HG02571 (cell line): ENCODE data around the gene MRPL17.

Source experiments
- ATAC-seq: cut with Tn5 transposase; IDR thresholded peaks from one replicate; pipeline ENCODE4 v1.9.1; 2021; ENCODE audit warnings: mild to moderate bottlenecking, moderate library complexity; ENCODE audit not compliant: unreplicated experiment

Gene MRPL17

DNA sequence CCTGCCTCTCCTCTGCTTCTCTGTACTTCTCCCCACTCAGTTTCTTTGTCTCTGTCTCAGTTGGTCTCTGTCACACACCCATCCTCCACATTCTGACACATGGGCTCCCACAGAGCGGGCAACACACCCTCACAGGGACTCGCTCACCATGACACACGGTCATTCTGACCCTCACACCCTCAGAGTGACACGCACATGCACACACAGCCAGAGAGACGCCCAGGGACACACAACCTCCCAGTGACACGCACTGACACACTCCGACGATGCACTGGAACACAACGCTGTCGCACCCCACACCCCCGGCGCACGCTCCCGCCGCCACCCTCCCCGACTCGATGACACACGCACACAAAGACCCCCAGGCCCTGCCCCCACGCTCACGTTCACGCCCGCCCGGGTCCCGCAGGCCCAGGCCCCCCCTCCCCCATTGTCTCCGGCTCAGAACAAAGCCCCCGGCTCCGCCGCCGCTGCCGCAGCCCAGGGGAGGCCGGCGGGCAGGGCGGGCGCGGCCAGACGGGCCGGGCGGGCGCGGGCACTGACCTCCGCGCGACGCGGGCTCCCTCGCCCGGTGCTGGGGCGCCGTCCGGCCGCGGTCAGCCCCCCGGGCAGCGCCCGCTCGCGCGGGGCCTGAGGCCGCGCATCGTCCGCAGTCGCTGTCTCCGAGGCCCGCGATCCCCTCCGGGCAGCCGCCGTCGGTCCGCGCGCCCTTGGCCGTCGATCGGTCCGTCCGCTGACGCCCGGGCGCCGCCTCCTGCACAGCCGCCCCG lies 27.9 kb downstream of the MRPL17 start:
- ATAC-seq: no peak

DNA sequence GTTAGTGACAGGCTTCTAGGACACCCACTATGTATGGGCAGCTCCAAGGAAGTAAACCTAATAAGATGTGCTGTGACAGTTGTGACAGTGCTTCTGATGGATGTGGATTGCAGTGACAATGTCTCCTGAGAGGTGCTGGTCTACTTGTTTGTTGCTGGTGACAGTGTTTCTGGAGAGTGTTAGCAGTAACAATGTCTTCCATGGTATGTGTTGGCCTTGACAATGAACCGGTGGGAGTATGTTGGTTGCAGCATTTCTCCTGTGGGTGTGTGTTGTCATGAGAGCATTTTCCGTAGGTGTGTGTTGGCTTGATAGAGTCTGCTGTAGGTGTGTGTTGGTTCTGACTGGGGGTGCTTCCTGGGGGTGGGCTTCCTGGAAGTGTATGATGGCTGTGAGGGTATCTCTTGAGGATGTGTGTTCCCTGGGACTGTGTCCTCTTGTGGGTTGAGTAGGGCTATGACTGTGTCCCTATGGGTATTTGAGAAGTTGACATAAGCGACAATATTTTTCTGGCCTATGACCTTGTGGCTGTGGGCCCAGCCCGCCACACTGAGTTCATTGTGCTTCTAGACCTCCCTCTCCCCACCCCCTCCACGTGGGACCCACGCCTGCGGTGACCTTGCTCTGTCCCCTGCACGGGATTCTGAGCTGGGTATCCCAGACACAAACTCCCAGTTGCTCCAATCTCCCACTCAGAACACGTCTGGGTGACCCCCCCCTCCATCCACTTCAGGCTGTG lies 28.7 kb downstream of the MRPL17 start:
- no peak for ATAC-seq

DNA sequence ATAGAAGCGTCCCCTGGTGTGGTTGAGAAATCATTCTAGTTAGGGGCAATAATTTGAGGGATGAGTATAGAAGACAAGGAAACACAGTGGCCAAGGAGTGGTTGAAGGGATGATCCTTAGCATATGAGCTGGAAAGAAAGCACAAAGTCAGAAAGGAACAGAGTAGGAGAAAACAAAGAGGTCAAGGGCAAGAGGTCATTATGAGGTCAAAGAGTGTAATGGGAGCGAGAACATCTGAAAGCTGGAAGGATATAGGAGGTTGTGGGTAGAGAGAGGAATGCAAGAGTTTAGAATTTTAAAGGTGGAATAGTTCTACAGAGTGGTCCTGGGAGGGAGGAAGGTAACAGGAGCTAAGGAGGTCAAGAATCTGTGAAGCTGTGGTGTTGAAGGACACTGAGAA lies 29.5 kb downstream of the MRPL17 start:
- ATAC-seq: no peak

- ATAC-seq: no peak
Measured at GRCh38 chr11:6653097-6653496, 30.0 kb downstream of the MRPL17 start.

DNA sequence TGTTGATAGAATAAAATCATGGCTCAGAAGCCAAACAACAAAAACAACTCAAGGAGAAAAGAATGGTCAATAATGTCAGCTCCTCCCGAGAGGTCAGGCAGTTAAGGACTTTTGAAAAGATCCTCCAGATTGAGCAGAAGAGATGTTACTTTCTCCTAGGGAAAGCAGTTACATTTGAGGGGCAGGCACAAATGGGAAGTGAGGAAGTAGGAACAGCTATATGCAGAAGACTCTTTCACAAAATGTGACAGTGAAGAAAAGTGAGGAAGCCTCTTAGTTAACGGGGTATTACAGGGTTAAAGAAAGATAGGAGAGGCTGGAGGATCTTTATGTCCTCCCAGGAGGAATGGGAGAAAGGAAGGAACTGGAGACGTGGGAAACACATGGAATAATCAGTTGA lies 31.0 kb downstream of the MRPL17 start:
- no peak for ATAC-seq

DNA sequence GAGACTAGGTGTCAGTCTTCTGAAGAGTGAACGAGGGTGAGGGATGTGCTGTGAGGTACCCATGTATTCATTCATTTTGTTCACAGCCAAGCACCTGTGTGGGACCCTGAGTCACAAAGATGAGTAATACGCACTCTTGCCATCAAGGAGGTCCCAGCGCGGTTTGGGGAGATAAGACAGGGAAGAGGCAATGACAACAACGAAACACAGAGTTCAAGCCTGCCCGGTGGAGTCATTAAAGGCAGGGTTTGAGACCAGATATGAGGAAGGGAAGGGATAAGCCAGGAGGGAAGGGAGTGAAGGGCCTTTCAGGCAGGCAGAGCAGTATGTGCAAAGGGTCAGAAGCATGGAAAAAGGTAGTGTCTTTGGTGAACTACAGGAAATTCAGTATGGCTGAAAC lies 32.2 kb downstream of the MRPL17 start:
- no peak for ATAC-seq

GRCh38 chr11:6650104-6650503 lies 33.0 kb downstream of the MRPL17 start:
- no peak for ATAC-seq

- no peak for ATAC-seq
Measured at GRCh38 chr11:6648501-6648900, 34.6 kb downstream of the MRPL17 start.

DNA sequence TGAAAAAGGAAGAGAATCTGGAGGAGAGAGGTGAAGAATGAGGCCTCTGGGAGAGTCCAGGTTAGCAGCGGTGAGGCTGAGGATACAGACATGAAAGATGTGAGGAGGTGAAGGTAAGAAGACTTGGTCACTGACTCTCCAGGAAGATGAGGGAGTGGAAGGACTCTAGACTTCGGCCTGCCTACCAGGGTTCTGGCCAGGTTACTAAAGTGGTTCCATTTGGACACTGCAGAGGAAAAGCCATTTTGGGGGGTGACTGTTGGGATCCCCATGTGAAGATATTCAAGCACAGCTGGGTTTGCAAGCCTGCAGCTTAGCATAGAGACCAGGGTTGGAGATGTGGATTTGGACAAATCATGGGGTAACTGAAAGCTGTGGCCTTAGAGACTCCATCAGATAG lies 35.3 kb downstream of the MRPL17 start:
- ATAC-seq: no peak

DNA sequence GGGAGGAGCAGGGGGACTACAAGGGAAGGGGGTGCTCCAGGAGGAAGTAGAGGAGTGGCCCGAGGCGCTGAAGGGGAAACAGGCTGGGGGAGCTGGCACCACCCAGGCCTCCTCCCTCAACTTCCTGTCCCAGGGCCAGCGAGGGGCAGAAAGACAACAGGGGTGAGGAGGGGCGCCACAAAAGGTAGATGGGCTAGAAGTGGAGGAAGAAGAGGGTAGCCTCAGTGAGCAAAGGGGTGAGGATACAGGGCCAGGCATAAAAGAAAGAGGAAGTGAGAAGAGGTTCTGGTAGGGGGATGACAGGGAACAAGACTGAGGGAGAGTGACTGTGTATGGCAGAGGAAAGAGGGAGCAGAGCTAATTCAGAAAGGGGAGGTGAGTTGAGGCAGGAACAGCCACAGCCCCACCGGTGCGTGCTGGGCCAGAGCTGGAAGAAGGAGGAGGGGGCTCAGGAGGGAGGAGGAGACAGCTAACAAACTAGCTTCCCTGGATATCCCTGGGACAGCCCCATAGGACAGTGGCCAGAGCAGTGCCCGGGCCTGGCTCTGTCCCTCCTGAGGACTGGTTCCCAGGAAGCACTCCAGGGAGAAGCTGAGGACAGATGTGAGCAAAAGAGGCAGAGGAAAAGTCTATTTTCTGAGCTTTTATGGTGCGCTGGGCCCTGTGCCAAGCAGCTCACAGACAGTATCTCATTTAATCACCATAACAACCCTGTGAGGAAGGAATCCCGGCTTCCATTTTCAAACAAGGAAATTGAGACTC lies 36.0 kb downstream of the MRPL17 start:
- peak; percentile 86 for ATAC-seq

- ATAC-seq: no peak
Measured at GRCh38 chr11:6646576-6646917, 36.6 kb downstream of the MRPL17 start.

GRCh38 chr11:6646071-6646470 lies 37.1 kb downstream of the MRPL17 start:
- ATAC-seq: no peak

- ATAC-seq: no peak
Measured at GRCh38 chr11:6642957-6643356, 40.2 kb downstream of the MRPL17 start.

DNA sequence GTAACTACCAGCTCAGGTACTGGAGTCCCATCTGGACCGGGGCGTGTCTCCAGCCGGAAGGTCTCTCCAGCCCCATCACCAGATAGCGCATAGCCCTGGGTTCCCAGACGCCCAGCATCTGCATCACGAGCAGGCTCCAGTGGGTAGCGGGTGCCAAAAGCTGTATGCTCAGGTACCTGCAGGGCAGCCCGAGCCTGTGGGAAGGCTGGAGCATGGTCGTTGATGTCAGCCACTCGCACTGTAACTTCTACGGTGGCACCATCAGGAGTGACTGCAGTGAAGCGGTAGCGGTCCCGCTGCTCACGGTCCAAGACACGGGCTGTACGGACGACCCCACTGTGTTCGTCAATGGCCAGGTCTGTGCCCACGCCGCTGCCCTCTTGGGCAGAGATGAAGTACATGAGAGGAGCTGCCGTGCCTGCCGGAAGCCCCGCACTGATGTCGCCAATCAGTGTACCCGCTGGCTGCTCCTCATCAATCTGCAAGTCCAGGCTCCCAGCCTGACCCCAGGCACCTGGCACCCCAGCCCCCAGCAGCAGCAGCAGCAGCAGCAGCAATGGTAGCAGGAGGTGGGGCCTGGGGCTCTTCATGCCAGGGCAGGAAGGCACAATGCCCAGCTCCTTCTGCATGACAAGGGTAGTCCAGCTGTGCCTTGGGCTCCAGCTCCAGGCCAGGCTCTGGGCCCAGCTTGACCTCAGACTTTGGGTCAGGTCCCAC lies 42.0 kb downstream of the MRPL17 start:
- no peak for ATAC-seq

DNA sequence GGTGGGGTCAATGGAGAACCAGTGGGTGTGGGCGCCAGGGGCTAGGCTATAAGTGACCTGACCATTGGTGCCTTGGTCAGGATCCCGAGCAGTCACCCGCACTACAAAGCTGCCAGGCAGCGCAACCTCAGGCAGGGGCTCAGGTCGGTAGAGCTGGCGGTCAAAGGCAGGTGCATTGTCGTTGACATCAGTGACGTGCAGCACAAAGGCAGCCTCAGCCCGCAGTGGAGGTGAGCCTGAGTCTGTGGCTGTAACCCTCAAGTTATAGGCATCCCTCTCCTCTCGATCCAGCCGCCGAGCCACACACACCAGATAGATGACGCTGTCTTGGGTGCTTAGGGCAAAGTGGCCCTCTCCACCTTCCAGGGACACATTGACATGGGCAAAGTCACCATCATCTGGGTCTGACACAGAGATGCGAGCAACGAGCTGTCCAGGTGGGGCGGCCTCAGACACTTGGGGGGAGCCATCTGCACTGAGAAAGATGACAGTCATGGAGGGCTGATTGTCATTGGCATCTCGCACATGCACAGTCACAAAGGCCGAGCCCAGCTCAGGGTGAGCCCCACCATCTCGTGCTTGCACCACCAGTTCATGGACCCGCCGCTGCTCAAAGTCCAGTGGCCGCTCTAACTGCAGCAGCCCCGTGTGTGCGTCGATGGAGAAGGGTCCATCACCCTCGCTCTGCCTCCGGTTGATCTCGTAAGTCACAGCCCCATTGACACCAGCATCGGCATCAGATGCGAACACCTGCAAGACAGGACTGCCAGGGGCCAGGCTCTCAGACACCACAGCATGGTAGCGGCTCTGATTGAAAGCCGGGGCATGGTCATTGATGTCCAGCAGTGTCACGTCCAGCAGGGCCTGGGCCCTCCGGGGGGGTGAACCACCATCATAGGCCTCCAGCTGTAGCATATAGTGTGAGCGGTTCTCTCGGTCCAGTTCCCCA lies 42.8 kb downstream of the MRPL17 start:
- ATAC-seq: no peak

DNA sequence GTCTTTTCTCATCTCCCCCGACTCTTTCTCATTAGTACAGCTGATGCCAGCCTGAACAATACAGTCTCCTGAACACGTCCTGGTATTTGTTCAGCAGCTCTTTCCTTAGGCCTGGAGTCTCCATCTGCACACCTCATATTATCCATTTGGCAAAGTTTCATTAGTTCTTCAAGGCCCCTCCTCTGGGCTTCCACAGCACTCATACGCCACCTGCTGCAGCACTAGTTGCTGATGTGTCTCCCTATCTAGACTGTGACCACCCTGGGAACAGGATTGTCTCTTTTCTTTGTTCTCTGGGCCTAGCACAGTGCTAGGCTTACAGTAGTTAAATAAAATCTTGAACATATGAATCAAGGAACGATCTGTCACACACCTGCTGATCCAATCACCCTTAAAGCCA lies 44.7 kb downstream of the MRPL17 start:
- no peak for ATAC-seq

GRCh38 chr11:6637871-6638270 lies 45.3 kb downstream of the MRPL17 start:
- no peak for ATAC-seq

DNA sequence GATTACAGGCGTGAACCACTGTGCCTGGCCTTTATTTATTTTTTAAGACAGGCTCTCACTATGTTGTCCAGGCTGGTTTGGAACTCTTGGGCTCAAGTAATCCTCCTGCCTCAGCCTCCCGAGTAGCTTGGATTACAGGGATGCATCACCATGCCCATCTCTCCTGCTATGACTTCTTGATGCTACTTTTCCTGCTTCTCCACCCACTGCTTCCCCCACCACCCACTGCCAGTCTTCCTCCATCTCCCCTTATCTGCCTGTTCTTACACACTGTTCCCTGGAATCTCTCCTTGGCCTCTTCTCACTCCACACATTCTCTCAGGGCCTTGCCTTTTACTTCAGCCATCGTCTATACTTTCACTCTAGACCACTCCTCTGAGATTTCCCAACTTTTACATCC lies 46.7 kb downstream of the MRPL17 start:
- no peak for ATAC-seq

GRCh38 chr11:6635082-6635932 lies 47.8 kb downstream of the MRPL17 start:
- no peak for ATAC-seq
